GM21576 (cell line): ENCODE results near the gene CIRBP.

Experiments
- ATAC-seq: cut with Tn5 transposase; IDR thresholded peaks from one replicate; pipeline ENCODE4 v1.9.1; 2021; ENCODE audit warnings: mild to moderate bottlenecking, moderate library complexity; ENCODE audit not compliant: unreplicated experiment

CIRBP gene

DNA sequence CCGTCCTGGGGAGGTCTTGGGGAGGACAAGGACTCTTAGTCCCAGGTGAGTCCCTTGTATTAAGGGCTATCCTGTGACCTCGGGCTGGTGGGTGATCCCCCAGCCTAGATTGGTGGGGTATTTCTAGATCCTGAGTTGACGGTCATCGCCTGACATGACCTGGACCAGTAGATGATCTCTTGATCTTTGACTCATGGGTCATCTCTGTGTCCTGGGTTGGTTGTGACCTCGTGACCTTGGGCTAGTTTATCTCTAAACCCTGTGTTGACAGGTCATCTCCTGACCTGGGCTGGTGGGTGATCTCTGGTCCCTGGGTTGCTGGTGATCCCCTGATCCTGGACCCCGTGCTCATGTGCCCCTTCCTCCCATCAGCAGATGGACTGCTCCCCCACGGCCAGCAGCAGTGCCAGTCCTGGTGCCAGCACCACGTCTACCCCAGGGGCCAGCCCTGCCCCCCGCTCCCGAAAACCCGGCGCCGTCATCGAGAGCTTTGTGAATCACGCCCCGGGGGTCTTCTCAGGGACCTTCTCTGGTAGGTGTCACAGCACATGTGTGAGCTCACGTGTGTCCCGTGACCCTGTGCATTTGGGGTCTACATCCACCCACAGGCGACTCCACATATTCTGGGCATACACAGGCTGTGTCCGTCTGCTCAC is 14.5 kb upstream of the CIRBP start:
- no peak for ATAC-seq

DNA sequence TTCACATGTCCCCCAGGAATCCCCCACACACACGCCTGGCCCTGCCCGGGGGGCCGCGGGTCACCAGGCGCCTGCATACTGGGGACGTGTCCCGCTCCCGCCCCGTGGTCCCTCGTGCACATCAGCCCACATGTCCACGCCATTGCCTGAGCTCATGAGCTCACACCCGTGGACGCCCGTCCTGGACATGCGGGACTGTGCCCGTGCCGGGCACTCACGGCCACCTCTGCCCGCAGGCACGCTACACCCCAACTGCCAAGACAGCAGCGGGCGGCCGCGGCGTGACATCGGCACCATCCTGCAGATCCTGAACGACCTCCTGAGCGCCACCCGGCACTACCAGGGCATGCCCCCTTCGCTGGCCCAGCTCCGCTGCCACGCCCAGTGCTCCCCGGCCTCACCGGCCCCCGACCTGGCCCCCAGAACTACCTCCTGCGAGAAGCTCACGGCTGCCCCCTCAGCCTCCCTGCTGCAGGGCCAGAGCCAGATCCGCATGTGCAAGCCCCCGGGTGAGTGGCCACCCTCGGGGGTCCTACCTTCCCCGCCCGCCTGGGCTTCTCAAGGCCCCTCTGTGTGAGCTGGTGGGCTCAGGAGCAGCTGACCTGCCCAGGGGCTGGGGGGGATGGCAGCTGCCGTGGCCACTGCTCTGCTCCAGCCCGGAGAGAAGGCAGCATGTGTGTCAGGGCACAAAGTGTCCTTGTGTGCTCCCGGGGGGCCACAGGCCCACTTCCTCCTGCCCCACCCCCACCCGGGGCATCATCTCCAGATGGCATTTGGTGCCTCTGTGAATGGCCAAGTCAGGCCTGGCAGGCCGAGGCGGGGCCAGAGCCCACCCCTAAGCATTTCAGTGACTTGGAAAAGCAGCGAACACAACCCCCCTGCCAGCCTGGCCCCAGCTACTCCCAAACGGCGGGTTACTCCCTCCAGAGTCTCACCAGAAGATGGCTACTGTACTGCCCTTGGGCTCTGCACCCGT is 13.7 kb upstream of the CIRBP start:
- no peak for ATAC-seq

DNA sequence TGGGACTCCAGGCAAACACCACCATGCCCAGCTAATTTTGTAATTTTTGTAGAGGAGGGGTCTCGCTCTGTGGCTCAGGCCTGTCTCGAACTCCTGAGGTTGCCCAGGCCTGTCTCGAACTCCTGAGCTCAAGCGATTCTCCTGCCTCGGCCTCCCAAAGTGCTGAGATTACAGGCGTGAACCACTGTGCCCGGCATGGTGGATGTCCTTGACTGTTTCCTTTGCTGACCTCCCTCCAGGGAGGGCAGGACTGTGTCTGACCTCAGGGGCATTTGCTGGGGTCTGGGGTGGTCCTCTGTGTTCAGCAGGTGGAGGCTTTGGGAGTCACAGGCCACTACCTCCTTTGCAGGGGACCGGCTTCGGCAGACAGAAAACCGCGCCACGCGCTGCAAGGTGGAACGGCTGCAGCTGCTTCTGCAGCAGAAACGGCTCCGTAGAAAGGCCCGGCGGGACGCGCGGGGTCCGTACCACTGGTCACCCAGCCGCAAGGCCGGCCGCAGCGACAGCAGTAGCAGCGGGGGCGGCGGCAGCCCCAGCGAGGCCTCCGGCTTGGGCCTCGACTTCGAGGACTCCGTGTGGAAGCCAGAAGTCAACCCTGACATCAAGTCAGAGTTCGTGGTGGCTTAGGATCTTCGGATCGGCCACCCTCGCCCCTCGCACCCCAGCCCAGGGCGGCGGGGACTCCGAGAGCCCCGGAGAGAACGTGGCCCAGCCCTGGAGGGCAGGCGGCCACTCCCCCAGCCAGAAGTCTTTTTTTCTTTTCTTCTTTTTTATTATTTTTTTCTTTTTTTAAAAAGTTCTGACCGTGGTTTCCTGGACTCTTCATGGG is 12.3 kb upstream of the CIRBP start:
- ATAC-seq: no peak

DNA sequence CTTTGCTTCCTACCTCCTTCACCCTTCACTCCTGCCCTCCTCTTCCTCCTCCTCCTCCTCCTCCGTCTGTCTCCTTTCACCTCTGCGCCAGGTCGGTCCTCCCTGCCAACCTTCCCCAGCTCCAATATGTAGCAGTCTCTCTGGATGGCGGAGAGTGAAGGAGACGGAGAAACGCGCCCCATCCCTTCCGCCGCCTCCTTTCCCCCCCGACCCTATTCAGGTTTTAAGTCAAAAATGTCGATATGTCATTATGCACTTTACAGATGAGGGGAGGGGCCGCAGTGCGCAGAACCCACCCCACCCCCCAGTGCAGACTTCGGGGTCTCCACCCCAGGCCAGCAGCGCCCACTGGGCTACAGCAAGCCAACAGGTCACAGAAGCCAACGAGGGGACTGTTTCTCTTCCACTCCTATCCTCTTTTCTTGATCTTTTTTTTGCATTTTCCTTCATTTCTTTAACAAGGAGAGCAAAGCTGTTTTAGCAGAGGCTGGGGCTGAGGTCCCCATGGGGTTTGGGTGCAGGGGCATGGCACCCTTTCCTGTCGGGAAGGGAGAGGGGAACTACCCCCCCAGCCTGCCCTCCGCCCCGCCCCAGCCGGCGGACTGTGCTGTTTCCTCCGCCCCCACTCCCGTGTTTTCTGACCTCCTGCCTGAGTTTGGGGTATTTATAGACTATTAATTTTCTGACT is 11.5 kb upstream of the CIRBP start:
- ATAC-seq: no peak

DNA sequence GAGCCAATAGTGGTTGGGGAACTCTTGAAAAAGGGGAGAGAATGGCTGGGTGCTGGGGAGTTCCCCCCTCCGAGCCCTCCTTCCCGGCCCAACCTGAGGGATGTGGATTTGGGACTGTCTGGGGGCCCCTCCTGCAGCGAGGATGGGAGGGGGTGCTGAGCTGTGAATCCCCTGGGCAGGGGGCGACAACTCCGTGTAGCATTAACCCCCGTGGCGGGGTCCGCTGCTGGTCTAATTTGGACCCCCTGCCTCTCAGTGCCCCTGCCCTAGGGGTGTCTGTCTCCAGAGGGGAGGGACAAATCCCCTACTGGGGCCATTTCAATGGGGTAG is 11.0 kb upstream of the CIRBP start:
- no peak for ATAC-seq

DNA sequence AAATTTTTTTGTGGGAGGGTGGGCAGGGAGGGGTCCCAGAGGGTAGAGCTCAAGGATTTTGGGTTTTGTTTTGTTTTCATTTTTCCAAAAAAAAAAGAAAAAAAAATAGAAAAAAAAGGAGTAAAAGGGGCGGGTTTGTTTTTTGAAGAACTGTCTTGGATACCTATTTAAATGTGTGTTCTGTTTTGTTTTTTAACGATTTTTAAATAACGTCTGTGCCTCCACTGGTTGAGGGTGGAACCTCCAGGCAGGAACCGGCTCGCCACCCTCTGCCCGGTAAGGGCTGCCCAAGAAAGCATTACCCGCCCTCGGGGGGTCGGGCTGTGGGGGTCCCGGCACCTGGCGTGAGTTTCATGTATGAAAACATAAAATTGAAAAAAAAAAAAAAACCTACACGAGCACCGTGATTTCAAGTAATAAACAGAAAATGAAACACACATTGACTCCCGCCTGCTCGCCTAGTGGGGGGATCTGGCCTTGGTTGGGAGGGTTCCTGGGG is 10.4 kb upstream of the CIRBP start:
- no peak for ATAC-seq

DNA sequence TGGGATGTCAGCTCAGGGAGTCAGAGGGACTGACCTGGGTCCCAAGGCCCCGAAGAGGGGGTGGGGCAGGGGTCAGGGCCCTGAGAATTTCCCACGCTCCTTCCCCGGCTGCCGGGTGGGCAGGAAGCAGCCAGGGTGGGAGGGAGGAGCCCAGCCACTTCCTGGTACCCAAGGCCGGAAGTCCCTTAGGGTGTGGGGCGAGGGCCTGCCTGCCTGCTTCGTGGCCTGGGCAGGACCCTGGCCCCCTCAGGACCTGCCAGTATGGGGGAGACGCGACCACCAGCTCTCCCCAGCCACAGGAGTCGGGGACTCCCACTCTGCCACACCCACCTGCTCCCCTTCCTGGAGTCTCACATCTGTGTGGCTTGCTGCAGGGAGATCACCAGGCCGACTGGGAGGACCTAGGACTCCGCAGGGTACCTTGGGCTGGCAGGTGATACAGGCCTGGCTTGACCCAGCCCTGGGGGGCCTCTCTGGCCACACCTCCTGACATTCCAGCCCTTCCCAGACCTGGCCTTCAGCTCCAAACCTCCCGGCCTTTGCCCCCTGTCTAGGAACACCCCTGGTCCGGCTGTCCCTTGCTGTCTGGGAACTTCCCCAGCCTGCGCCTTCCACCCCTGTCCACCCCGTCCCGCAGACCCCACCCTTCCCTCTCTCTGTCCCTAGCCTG is 9.8 kb upstream of the CIRBP start:
- ATAC-seq: no peak

DNA sequence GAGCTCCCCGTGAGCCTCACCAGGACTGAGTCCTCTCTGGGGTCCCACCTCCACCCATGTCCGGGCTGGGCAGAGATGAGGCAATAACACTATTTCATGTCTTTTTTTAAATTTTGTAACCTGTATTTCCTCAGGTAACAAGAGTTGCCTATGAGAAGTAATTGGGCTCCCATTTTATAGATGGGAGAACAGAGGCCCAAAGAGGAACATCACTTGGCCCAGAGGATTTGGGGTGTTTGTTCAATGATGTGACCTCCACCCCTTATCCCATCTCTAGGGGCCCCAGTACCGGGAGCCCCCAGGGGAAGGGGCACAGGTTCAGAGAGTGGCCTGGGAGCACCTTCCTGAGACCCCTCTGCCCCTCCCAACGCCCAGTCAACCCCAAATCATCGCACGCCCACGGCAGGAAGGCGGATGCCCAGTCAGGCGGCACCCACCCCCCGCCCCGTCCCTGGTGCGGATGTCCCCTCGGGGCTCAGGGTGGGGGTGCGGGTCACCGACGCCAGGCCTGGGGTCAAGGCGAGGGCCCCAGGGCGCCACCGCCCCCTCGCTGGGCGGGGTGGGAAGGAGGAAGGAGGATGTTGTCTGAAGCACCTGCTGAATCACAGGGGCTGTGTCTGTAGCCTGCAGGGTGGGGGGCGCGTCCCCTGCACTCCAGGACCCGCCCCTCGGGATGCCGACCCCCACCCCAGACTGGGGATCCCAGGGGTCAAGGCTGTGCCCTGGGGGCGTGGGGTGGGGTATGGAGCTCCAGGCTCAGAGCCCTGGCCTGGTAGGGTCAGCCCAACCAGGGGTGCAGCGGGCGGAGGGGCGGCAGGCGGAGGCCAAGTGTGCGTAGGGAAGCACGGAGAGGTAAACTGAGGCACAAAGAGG is 9.0 kb upstream of the CIRBP start:
- ATAC-seq: no peak

DNA sequence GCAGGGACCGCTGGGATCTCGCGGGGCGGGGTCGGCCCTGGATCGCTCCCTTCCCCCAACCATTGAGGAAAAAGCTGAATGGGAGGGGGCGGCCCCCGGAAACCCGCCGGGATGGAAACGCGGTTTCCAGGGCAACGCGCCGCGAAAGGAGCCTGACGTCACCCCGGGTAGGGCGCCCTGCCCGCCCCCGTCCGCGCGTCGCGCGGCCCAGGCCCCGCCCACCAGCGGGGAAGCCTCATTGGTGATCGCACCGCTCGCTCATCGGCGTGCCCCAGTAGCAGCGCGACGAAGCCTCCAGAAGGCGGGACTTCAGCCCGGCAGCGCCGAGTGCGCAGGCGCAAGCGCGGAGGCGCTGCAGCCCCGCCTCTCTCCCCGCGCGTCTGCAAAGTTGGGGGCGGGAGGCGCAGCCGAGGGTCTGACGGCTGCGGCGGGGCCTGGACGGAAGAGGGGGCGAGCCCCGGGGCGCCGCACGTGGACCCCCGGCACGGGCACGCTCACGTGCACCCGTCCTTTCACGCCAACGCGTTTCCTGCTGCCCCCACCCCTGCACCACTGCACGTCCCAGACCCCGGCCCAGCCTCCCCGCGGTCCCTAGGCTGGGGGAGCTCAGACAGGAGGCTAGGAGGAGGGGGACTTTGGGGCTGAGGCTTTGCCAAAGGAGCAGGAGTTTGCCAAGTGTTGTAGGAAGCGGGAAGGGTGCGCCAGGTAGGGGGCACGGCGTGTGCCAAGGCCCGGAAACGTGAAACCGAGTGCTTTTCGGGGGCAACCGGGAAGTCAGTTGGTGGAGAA is 8.2 kb upstream of the CIRBP start:
- peak; percentile 50 for ATAC-seq

DNA sequence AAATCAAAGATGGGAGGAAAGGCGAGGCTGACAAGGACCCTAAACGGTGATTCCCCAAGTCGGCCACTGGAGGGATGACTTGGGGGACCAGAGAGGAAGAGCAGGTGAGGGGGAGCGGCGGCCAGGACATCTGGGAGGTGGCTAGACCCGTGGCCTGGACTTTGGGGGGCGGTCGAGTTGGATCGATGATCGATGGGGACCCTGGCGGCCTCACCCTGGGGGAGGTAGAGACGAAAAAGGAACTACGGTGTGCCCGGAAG is 7.7 kb upstream of the CIRBP start:
- no peak for ATAC-seq

DNA sequence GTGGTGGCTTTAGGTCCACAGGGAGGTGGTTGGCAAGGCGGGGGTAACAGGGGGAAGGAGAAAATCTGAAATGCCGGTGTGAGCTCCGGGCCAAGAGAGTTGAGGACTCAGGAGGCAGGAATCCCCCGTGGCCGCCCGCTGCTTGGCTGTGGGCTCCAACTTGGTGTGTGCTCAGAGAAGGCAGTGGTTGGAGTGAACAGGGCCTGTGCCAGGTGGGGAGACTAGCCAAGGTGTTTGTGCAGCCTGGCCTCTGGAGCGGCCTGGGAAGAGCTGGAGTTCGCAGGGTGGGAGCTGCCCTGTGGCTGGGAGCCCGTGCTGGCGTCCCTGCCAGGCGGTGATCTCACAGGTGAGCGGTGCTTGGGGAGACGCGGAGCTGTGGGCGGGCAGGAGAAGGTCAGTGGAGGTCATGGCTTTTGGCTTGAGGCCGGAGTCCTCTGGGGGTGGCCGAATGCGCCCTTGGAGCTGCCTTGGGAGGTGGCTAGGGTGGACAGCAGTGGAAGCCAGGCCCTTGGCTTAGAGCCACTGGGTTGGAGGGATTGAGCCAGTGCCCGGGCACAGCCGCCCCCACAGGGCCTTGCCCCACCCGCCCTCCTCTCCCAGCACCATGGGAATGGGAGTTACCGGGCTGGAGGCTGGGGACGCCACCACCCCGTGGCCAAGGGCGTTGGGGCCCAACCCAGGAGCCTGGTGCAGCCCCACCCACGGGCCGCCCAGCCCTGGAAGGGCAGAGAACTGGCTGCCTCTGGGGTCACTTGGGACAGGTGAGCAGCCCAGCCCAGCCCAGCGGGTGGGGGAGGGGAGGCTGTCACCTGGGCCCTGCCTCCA is 7.1 kb upstream of the CIRBP start:
- ATAC-seq: no peak

DNA sequence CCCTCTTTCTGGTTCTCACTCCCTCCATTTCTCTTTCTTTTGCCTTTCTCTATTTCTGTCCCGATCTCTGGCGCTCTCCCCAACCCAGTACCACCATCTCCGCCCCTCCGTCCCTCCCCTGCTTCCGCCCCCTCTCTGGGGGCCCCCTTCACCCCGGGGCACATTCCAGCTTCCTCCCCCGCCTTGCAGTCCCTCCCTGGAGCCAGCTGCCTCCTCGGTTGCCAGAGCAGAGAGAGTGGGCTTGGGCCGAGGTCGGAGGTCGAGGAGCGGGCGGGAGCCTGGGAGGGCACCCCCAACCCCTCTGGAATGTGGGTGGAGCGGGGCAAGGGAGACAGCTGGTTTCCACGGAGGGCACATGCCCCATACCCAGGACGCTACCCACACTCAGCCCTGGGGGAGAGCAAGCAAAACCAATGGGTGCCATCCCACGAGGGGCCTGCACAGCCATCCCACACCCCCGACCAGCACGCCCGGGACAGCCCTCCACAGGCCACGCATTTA is 6.5 kb upstream of the CIRBP start:
- ATAC-seq: no peak

DNA sequence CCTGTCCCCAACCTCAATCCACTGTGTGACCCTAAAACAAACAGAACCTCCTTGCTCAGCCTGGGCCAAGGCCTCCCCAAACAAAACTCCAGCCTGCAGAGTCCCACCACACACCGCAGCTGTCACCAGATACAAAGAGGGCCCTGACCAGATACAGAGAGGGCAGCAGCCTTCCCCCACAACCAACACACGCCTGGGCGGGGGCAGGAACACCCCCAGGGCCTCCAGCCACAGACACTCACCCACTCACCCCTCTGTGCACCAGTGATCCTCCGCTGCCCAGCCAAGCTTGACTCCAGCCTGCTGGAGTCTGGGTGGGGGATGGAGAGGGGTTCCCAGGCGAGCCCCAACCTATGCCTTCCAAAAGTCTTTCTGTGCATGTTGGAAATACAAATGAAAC is 5.9 kb upstream of the CIRBP start:
- ATAC-seq: no peak

DNA sequence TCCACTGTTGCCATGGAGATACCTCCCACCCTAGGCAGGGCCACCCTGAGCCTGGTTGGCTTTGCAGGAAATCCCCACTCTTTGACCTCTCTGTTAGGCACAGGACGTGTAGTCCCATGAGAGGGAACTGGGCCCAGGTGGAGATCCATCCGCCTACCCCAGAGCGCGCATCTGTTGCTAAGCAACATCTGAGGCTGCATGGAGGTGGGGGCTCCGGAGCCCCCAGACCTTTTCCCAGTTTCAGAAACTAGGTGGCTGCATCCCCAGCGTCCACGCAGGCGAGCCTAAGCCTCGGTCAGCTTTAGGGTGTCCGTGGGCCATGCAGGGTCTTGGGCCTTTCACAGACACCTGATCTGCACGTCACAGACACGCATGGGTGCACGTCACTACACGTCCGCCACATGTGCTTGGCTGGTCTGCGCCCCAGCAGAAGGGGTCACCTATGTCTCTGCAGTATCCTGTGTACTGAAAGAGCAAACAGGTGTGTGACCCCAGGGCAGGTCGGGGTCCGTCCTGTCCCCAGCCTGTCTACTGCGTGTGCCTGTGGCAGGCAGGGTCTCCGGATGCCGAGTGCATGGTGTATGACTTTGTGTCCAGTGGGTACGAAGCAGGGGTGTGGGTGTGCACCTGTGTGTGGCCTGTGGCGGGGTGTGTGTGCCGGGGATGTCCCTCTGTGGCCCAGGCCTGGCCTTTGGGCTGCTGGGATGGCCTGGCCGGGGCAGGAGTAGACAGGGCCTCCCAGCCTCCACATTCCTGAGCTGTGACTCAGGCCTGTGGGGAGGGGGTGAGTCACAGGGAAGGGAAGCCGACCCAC is 4.1 kb upstream of the CIRBP start:
- ATAC-seq: no peak

DNA sequence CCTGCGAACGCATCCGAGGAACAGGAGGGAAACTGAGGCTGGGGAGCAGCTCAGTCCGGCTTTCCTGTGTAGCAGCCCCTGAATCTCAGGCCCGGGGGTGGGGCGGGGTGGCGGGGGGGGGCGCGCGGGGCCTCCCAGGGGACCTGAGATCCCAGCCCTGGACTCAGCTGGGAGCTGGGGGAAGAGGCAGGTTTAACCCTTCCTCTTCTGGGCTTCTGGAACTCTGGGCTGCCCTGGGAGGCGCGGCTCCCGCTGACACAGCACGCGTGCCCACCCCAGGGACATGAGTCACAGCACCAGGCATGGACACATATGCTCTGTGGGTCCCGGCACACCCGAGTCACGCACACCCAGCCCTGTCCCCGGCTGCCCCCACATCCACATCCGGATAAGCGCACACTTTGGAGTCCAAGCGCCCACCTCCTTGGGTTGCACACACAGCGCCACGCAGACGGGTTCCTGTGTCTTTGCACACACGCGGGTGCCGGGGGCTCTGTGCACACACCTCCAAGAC is 3.5 kb upstream of the CIRBP start:
- no peak for ATAC-seq

DNA sequence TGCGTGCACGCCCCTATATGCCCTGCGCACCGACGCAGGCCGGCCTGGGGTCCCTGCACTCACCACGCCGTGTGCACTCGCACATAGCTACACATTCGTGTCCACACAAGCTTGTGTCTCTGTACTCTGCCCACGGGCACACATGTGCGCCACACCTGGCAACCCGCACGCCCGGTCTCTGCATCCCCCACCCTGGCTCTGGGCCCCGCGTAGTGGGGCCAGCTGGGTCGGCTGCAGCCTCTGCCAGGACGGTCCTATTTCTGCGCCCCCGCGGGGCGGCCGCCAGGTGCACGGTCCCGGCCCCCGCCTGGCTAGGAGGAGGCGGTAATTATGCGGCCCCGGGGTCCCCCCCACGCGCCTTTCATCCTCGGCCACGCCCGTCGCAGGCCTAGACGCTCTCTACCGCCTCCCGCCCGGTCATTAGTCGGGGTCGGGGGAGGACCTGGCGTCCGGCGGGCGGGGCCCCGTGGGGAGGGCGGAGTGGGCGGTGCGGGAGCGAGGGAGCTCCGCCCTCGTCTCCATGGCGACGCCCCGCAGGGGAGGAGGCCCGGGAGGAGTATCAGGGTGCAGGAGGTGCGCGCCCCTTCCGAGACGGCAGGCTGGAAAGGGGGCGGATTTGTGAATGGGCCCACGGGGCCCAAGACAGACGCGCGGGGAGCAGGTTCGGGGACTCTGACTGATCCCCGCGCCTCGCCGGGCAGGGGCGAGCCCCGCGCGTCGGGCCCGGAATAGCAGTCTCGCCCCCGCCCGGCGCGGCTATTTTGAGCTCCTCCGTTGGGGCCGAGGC is 2.8 kb upstream of the CIRBP start:
- ATAC-seq: peak; percentile 30
